Fibroblast of upper back skin (primary cell): Measurements from ENCODE around the gene PRPH2.

ENCODE experiments used
- DNase-seq: peaks from one replicate; pipeline ENCODE4 v3.0.0-alpha.2; 2013

Gene PRPH2, protein sequence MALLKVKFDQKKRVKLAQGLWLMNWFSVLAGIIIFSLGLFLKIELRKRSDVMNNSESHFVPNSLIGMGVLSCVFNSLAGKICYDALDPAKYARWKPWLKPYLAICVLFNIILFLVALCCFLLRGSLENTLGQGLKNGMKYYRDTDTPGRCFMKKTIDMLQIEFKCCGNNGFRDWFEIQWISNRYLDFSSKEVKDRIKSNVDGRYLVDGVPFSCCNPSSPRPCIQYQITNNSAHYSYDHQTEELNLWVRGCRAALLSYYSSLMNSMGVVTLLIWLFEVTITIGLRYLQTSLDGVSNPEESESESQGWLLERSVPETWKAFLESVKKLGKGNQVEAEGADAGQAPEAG

DNA sequence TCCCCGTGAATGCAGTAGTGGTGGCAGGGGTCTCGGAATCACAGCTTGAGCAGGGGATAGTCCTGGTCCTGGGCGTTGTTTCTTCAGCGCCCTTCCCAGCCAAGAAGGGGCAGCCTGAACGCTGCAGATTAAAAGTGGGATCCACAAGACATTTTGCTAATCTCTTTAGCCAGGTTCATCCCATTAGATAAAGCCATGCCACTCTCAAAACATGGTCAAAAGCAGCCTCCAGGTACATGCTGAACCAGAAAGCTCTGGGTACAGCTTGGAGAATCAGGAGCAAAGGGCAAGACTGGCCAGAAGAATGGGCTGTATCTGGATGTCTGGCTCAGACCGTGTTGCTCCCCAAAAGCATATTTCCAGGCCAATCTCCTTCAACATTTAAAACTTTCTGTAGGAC, at the start of gene PRPH2:
TSS of gene PRPH2 (minus strand) at position 101 of the 400 bp plus-strand sequence. CDS start 263 bp downstream, outside the sequence.
- no peak for DNase-seq

DNA sequence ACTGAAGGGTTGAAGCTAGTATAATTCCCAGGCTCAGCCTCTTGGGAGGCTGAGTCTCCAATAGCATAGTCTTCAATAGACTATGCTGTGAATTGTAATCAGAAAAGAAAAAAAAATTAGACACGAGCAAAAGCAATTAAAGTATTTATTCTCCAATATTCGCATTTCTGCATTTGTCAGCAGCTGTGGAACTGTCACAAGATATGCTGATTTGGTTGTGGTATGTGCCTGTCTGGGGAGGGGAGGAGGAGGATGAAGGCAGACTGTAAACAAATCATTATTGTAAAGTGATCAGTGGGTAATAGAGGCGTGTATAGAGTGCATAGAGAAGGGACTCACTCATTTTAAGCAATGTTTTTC, 49.3 kb upstream of the PRPH2 start:
- no peak for DNase-seq

DNA sequence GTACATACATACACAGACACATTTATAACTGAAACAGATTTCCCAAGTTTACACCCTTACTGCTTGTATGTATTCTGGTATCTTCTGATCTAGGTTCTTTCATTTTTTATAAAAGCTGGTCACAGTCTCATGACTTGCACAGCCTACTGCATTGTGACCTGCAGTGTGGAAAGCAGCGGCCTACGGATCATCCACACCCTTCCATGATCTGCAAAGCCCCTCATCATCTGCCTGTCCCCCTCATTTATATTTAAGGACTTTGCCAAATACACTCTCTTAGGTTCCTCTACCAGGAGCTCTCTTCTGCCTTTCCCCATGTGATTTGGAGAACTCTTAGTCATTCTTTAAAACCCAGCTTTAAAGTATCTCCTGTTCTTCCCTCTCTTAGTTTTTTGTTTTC, 47.4 kb upstream of the PRPH2 start:
- no peak for DNase-seq

DNA sequence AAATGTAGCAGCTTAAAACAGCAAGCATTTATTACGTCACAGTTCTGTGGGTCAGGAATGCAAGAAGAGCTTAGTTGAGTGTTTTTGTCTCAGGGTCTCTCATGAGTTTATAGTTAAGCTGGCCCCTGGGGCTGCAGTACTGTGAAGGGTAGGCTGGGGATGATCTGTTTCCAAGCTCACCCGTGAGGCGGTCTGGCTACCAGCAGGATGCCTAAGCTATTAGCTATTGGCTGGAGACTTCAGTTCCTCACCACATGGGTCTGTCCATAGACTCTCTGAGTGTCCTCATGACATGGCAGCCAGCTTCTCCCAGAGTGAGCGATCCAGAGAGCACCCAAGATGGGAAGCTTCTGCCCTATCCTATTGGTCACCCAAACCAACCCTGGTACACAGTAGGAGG, 46.7 kb upstream of the PRPH2 start:
- no peak for DNase-seq

DNA sequence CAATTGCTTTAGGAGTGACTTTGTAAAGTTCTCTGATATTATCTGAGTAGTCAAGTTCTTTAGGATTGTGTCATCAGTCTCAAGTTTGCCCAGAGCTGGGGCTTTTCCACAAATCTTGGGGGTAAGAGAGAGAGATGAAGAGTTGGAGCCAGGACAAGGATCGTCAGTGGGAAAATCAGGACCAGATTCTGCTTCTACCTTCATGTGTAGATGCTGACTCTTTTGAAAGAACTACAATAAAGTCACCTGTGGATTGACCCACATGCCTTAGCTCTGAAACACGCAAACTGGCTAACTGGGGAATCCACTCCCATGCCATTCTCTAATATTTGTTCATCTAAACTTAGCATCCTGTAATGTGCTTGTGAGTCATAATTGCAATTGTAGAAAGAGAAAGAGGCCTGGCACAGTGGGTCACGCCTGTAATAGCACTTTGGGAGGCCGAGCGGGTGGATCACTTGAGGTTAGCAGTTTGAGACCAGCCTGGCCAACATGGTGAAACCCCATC, 43.8 kb upstream of the PRPH2 start:
- peak; percentile 55 for DNase-seq

DNA sequence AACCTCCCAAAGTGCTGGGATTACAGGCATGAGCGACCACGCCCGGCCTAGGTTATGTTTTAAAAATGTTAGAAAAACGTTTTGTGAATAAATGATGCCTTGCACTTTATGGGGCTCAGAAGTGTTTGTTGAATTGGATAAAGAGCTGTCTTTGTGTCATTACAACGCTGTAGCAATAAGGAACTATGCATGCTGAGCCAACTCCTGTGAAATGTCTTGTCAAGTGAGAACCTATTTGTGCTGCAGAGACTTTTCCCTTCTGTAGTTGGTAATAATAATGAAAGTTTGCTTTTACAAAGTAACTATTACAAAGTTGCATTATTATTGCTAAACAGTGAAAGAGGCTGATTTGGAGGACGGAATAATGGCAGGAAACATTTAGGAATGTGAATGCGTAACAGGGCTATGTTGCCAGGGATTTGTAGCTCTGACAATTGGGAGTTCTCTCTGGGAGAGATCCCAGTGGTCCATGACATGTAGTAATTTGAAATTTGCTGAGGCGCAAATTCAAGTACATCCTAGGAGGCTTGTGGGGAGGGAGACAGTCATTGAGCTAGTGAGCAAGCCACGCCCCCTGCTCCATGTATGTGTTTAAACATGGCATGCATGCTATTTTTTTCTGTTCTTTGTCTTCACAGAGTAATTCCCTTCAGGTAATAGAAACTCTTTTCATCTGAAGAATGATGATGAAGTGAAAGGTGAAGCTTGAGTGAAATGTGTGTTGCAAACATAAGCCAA, 42.7 kb upstream of the PRPH2 start:
- DNase-seq, result no peak

DNA sequence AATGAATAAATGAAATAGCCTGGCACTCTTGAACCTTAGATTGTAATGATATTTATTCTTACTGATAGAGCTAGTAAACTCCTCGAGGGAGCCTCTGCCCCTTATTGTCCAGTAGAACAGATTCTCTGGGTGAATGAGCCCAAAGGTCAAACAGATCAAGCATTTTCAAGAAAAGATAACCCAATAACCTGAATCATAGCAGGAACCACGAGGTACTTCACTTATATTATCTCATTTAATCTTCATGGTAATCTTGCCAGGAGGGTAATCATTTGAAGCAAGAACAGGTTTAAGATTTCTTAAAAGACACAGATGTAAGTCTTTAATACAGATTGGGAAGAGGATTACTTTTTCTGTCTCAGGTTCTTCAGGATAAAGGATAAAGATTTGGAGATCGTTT, 40.6 kb upstream of the PRPH2 start:
- DNase-seq, result no peak

DNA sequence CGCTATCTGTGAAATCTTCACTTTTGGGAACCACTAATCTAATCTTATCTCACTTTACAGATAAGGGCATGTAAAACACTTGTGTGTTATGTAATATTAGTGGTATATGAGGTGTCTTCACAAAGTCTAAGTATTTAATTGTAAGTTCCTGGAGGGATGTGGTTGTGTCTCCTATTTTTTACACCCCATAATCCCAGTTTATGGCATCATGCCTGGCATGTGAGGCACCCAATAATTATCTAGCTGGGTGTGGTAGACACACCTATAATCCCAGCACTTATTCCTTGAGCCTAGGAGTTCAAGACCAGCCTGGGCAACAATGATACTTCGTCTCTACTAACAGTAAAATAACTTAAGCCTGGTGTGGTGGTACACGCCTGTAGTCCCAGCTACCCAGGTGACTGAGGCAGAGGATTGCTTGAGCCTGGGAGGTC, 40.0 kb upstream of the PRPH2 start:
- no peak for DNase-seq

DNA sequence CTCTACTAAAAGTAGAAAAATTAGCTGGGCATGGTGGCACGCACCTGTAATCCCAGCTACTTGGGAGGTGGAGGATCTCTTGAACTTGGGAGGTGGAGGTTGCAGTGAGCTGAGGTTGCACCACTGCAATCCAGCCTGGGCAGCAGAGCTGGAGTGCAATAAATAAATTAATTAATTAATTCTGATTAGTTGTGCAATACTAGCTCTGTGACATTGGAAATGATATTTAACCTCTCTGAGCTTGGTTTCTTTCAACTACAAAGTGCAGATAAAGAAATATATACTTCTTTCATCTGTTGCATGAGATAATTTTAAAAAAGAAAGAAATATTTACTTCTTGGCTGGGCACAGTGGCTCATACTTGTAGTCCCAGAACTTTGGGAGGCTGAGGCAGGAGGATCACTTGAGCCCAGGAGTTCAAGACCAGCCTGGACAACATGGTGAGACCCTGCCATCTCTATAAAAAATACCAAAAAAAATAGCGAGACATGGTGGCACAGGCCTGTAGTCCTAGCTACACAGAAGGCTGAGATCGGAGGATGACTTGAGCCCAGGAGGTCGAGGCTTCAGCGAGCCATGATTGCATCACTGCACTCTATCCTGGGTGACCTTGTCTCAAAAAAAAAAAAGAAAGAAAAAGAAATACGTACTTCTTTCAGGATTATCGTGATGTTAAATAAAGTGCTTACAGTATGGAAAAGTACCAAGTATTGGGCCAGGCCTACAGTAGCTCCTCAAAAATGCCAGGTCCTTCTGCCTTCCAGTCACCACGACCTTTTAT, 39.1 kb upstream of the PRPH2 start:
- DNase-seq, result no peak

DNA sequence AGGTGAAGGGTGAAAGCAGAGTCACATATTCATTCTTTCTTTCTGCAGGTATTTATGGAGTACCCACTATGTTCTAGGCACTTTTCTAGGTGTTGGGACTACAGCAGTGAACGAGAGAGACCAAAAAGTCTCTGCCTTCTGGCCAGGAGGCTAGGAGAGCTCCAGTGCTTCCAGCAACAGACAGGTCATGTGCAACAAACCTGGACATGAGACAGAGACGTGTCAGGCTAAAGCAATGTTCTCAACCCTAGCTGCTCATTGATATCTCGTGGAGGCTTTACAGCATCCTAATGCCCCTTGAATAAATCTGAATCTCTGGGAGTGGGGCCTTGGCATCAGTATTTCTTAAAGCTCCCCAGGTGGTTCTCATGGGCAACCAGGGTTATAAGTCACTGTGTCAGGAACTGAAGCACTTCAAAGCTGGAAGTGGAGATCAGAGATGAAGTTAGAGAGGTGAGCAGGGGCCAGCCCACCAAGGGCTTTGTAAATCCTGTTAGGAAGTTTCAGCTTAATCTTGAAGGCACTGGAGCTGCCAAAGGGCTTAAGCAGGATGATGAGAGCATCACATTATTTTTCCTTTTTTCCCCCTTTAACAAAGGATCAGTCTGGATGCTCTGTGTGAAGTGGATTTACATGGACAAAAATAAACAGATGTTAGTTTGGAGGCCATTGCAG, 36.5 kb upstream of the PRPH2 start:
- DNase-seq, result no peak

DNA sequence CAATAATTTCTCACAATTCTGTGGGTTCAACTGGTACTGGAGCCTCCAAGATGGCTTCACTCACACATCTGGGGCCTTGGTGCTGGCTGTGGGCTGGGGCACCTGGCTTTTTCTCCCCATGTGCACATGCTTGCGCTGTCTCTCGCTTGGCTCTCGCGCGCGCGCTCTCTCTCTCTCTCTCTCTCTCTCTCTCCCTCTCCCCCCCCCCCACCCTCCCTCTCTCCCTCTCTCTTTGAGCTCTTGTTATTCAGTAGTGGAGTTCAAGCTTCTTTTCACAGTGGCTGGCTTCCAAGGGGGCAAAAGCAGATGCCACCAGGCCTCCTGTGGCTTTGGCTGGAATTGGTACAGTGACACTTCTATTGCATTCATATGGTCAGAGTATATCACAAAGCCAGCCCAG, 34.3 kb upstream of the PRPH2 start:
- DNase-seq, result no peak

DNA sequence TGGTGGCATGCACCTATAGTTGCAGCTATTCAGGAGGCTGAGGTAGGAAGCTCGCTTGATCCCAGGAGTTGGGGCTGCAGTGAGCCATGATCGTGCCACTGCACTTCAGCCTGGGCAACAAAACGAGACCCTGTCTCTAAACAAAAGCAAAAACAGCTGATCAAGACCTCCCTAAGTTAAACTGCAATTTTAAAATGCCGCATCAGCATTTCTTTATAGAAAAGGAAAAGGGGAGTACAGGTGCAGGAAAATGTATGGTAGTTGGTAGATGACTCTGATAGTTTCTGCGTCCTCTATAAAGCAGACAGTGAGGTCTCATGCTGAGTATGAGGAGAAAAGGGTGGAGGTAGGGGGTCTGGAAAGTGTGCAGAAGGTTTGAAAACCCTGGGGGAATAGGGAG, 32.4 kb upstream of the PRPH2 start:
- DNase-seq, result no peak

DNA sequence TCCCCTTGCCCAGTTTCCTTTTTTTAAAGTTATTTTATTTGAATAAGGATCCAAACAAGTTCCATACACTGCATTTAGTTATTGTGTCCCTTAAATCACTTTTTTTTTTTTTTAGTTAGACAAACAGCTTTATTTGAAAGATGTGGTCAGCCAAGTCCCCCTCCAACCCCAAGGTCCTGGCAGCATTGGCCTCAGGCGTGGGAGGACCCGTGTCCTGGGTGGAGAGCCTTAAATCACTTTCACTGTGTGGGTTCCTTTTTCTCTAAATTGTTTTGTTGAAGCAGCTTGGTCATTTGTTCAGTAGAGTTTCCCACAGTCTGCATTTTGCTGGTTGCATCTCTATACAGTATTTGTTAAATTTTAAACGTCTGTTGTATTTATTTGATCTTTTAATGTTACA, 28.7 kb upstream of the PRPH2 start:
- no peak for DNase-seq

DNA sequence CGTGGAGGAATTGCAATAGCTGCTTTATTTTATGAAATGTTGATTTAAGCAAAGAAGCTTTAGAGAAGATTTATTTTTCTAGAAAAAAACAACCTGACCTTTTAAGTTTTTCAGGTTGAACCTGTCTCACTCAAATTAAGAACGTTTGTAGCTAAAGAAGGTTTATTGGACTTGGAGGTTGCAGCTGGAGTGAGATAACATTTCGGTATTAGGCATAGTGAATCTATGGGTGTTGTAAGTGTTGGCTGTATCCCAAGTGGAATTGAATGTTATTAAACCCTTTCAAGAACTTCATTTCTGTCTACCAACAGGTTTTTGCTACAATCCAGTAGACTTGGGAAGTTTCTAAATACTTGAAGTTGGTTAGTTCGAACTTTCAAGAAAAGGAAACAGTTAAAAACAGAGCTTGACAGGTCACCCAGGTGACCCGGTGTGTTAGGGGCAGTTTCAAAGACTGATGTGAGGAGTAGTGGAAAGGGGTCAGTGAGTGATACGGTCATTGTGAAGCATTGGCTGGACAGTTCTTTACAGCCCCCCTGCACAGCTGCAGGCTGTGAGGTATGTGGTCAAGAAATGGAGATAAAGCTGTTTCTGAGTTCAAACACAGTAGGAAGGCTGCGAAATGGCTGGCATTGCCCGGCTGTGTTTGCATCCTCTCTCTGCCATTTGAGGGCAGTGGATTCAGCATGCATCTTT, 26.0 kb upstream of the PRPH2 start:
- no peak for DNase-seq

DNA sequence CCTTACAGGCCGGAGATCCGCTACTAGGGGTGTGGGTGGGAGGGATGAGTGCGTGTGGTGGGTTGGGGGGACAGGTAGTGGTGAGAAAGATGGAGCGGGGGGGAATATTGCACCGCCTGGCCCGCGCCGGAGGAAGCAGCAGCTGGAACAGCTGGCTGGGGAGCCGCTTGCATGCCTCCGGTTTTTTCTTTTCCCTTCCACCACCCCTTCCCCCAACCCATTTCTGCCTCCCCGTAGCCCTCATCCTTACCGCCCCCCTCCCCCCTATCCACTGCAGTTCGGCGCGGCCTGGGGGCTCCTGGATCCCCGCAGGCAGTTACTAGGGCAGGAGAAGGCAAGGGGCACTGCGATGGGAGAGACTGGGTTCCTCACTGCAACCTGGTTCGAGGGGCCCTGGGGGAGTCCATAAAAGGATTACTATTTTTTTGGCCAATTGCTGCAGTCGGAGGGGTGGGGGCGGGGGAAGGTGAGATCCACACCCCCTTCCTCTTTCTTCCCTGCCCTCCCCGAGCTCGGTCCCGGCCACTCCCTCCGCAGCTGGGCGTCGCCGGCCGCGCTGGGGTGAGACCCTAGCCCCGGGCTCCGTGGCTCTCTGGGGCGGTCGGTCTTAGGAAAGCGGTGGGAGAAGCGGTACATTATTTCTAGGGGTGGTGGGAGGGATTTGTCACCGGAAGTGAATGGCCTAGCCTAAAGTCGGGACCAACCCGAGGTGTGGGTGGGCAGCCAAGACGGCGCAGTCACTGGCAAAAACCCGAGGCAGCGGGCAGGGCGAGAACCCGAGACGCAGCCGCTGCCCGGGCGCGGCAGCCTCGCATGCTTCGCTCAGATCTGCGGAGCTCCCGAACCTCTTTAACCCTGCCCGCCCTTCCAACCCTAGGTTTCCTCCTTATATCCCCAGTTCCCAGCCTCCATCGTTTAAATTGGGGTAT, 24.3 kb upstream of the PRPH2 start:
- DNase-seq, result peak; percentile 94

DNA sequence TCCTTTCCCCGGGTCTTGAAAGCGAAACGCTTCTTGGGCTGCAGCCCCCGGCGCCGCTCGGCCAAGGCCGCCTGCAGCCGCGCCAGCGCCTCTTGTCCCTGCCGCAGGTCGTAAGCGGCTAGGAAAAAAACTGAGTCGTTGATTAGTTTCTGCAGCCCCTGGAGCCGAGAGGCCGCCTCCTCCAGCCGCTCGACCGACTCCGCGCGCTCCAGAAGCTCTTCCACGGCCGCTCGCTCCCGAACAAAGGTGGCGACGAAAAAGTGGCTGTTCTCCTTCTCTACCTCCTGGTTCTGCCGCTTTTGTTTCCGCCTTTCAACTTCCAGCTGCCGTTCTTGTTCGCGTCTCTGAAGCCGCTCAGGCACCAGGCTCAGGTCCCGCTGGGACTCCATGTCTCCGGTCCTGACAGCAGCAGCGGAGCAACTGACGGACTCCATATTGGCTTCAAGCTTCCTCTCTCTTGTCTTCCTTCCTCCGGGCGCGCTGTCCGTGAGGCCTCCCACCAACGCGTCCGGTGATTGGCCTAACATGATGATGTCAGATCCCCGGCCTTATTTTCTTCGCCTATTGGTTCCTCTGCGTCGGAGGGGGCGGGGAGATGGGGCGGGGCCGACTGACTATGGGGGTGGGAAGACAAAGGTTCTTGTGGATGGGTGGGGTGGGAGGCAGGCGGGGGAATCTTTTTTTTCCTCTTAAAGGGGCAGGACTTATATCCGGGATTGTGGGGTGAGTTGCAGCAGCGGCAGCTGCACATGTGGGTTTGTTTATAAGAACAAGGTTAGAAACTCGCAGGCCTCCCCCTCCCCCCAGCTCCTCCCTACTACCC, 23.5 kb upstream of the PRPH2 start, which contains the start of gene TBCC:
TSS of gene TBCC (minus strand) at position 464 of the 823 bp plus-strand sequence. CDS start at position 434, 30 bp downstream.
- peak; percentile 99 for DNase-seq

DNA sequence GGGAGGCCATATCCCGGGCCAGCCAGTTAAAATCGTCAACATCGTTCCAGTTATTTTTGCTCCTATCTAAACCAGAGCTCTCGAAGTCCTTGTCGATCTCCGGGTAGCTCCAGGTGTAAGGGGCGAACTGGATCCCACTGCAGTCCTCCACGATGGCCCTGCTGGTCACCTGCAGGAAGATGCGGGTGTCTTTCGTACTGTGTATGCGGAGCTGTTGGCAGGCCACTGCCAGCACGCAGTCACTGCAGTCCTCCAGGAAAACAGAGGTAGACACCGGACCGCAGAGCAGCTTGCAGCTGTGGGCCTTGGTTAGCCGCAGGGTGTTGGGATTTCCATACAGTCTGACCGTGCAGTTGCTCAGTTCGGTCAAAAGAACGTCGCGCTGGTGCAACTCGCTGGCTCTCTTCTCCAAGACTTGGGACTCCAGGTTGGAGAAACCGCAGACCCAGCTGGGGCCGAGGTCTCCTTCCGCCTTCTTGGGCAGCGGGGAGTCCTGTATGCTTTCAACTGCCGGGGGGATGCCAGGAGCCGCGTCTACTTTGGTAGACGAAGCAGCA, 22.8 kb upstream of the PRPH2 start:
- DNase-seq, result peak; percentile 12

DNA sequence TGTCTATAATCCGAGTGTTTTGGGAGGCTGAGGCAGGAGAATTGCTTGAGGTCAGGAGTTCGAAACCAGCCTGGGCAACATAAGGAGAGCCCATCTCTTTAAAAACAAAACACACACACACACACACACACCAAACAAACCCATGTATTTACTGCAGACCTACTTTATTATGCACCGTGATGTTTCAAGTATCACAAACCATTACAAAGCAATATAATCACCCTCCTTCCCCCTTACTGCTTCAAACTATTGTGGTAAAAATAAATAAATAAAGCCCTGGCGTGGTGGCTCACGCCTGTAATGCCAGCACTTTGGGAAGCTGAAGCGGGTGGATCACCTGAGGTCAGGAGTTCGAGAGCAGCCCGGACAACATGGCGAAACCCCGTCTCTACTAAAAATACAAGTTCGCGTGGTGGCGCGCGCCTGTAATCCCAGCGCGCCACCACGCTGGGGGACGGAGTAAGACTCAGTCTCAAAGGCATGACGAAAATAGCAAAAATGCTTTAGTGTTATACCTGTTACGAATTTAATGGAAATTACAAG, 22.0 kb upstream of the PRPH2 start:
- DNase-seq, result no peak

DNA sequence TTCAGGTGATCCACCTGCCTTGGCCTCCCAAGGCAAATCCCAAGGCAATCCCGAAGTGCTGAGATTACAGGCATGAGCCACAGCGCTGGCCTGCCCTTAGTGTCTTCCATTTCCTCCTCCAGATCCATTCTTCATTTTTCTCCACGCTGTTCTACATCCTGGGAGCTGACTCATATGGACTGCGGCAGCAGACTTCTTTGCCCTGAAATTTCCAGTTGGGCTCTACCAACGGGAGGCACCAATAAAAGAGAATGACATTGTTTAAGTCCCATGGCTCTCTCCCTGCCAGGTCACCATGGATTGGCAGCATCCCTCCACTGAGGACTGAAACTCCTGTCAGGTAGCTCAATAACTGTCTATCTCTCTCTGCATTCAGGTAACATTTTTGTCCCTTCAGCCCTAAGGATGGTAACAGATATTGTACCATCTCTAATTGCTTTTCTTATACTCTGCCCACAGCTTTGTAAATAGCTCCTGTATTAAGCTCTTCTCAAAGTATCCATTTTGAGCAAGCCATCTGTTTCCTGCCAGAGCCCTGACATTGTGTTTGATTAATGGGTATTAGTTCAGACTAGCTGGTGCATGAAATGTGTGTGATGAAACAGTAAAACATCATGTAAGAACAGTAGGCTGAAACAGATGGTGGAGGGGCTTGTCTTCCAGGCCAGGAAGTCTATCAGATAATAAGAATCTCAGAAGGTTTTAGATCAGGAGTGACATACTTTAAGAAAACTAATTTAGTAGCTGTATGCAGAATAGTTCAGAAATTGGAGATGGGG, 19.9 kb upstream of the PRPH2 start:
- DNase-seq, result peak; percentile 88
